Measurements from ENCODE around the gene SDF4.

SDF4 gene

GRCh38 chr1:1243266-1243660 is 11.5 kb upstream of the SDF4 start:
- no peak overlapping the region for H3K23ac ChIP-seq (ENCODE audit: low read depth, low read length, poor library complexity)
- H2BK5ac ChIP-seq (ENCODE audit: low read length) = peak overlapping the region; percentile 66
- no peak overlapping the region for H3K4me3 ChIP-seq (ENCODE audit: low read length in 2 of 2)
- peaks cover 2% of the 10 kb centered on the region for H3K79me1 ChIP-seq (ENCODE audit: low read depth, low read length)
- peaks cover 0 to 21% (median 21%) of the 10 kb centered on the region in 3 experiments for H3K27me3 ChIP-seq (ENCODE audit: control insufficient read depth in 3 of 3, insufficient read depth in 3 of 3, low read depth in 1 of 3, low read length in 3 of 3)
- H3K27ac ChIP-seq (replicated peaks; ENCODE audit: low read length) = no peak overlapping the region
- no peak overlapping the region for H3K14ac ChIP-seq (ENCODE audit: low read length)
- H3K18ac ChIP-seq (ENCODE audit: low read length) = peak overlapping the region; percentile 57
- H2BK12ac ChIP-seq (ENCODE audit: low read length) = peak overlapping the region; percentile 10
- no peaks in the 10 kb centered on the region for H3K36me3 ChIP-seq (replicated peaks in 1 of 2; ENCODE audit: control insufficient read depth in 2 of 2, insufficient read depth in 2 of 2, low read length in 2 of 2)
- H3K4me1 ChIP-seq (ENCODE audit: control insufficient read depth in 2 of 2, insufficient read depth in 1 of 2, low read depth in 1 of 2, low read length in 2 of 2) = peaks cover 10 to 23% of the 10 kb centered on the region in 2 donors
- no peak overlapping the region for H4K91ac ChIP-seq (ENCODE audit: low read depth, low read length, poor library complexity)
- DNase-seq (ENCODE audit: low spot score) = no peak
- no peak overlapping the region for H2BK120ac ChIP-seq (ENCODE audit: low read depth, low read length)
- no CpG with 5 or more reads among the region's 23 CpGs for WGBS, 2 donors (ENCODE audit: extremely low coverage in 2 of 2, insufficient read length in 2 of 2, insufficient replicate concordance in 1 of 2)
- H4K8ac ChIP-seq (ENCODE audit: low read depth, low read length) = no peak overlapping the region
- H3K4me2 ChIP-seq (ENCODE audit: insufficient read depth, low read length, poor library complexity, severe bottlenecking) = no peak overlapping the region
- H3K9me3 ChIP-seq (replicated peaks in 1 of 2; ENCODE audit: control insufficient read depth in 2 of 2, insufficient read depth in 1 of 2, low read depth in 1 of 2, low read length in 2 of 2) = no peaks in the 10 kb centered on the region
- H3K9ac ChIP-seq (ENCODE audit: low read depth, low read length, poor library complexity) = no peak overlapping the region
- no peak overlapping the region for H3K4ac ChIP-seq (ENCODE audit: low read length)
- no peak overlapping the region for H2AK5ac ChIP-seq (ENCODE audit: low read depth, low read length)
- H2BK15ac ChIP-seq (ENCODE audit: low read length) = no peak overlapping the region
- no peak overlapping the region for H2AFZ ChIP-seq (ENCODE audit: low read length)

GRCh38 chr1:1242461-1243265 is 10.9 kb upstream of the SDF4 start:
- Histone ChIP-seq H3K4me2 (ENCODE audit: insufficient read depth, low read length, poor library complexity, severe bottlenecking) (no peak overlapping the region), H3K9me3 (replicated peaks in 1 of 2; ENCODE audit: control insufficient read depth in 2 of 2, insufficient read depth in 1 of 2, low read depth in 1 of 2, low read length in 2 of 2) (no peaks in the 10 kb centered on the region), H3K4me1 (ENCODE audit: control insufficient read depth in 2 of 2, insufficient read depth in 1 of 2, low read depth in 1 of 2, low read length in 2 of 2) (peaks cover 13 to 28% of the 10 kb centered on the region in 2 donors), H2BK12ac (ENCODE audit: low read length) (no peak overlapping the region), H2BK15ac (ENCODE audit: low read length) (no peak overlapping the region), H4K91ac (ENCODE audit: low read depth, low read length, poor library complexity) (no peak overlapping the region), H2AK5ac (ENCODE audit: low read depth, low read length) (no peak overlapping the region), H4K8ac (ENCODE audit: low read depth, low read length) (no peak overlapping the region), H3K4me3 (ENCODE audit: low read length in 2 of 2) (no peak overlapping the region), H3K79me1 (ENCODE audit: low read depth, low read length) (peaks cover 2% of the 10 kb centered on the region), H3K4ac (ENCODE audit: low read length) (no peak overlapping the region), H3K18ac (ENCODE audit: low read length) (no peak overlapping the region), H3K27ac (replicated peaks; ENCODE audit: low read length) (no peak overlapping the region), H3K23ac (ENCODE audit: low read depth, low read length, poor library complexity) (no peak overlapping the region), H3K9ac (ENCODE audit: low read depth, low read length, poor library complexity) (no peak overlapping the region), H2AFZ (ENCODE audit: low read length) (no peak overlapping the region), H3K14ac (ENCODE audit: low read length) (peak overlapping the region; percentile 47), H3K27me3 (ENCODE audit: control insufficient read depth in 3 of 3, insufficient read depth in 3 of 3, low read depth in 1 of 3, low read length in 3 of 3) (peaks cover 0 to 18% (median 18%) of the 10 kb centered on the region in 3 experiments), H2BK120ac (ENCODE audit: low read depth, low read length) (no peak overlapping the region), H3K36me3 (replicated peaks in 1 of 2; ENCODE audit: control insufficient read depth in 2 of 2, insufficient read depth in 2 of 2, low read length in 2 of 2) (no peaks in the 10 kb centered on the region), H2BK5ac (ENCODE audit: low read length) (no peak overlapping the region)
- no CpG with 5 or more reads among the region's 41 CpGs for WGBS, 2 donors (ENCODE audit: extremely low coverage in 2 of 2, insufficient read length in 2 of 2, insufficient replicate concordance in 1 of 2)
- no peak for DNase-seq (ENCODE audit: low spot score)

- Histone ChIP-seq H2BK120ac (ENCODE audit: low read depth, low read length) (no peak overlapping the region), H3K18ac (ENCODE audit: low read length) (no peak overlapping the region), H3K79me1 (ENCODE audit: low read depth, low read length) (peaks cover 2% of the 10 kb centered on the region), H4K91ac (ENCODE audit: low read depth, low read length, poor library complexity) (no peak overlapping the region), H2AFZ (ENCODE audit: low read length) (no peak overlapping the region), H3K27me3 (ENCODE audit: control insufficient read depth in 3 of 3, insufficient read depth in 3 of 3, low read depth in 1 of 3, low read length in 3 of 3) (peaks cover 0 to 10% (median 9%) of the 10 kb centered on the region in 3 experiments), H3K4ac (ENCODE audit: low read length) (no peak overlapping the region), H4K8ac (ENCODE audit: low read depth, low read length) (no peak overlapping the region), H3K4me1 (ENCODE audit: control insufficient read depth in 2 of 2, insufficient read depth in 1 of 2, low read depth in 1 of 2, low read length in 2 of 2) (peaks cover 13 to 38% of the 10 kb centered on the region in 2 donors), H3K4me2 (ENCODE audit: insufficient read depth, low read length, poor library complexity, severe bottlenecking) (no peak overlapping the region), H2BK5ac (ENCODE audit: low read length) (no peak overlapping the region), H3K9ac (ENCODE audit: low read depth, low read length, poor library complexity) (peak overlapping the region; percentile 21), H3K14ac (ENCODE audit: low read length) (no peak overlapping the region), H3K23ac (ENCODE audit: low read depth, low read length, poor library complexity) (no peak overlapping the region), H3K9me3 (replicated peaks in 1 of 2; ENCODE audit: control insufficient read depth in 2 of 2, insufficient read depth in 1 of 2, low read depth in 1 of 2, low read length in 2 of 2) (no peaks in the 10 kb centered on the region), H2BK15ac (ENCODE audit: low read length) (no peak overlapping the region), H2AK5ac (ENCODE audit: low read depth, low read length) (no peak overlapping the region), H2BK12ac (ENCODE audit: low read length) (no peak overlapping the region), H3K36me3 (replicated peaks in 1 of 2; ENCODE audit: control insufficient read depth in 2 of 2, insufficient read depth in 2 of 2, low read length in 2 of 2) (no peaks in the 10 kb centered on the region), H3K27ac (replicated peaks; ENCODE audit: low read length) (no peak overlapping the region), H3K4me3 (ENCODE audit: low read length in 2 of 2) (no peak overlapping the region)
- DNase-seq (ENCODE audit: low spot score) = no peak
- WGBS, 2 donors (ENCODE audit: extremely low coverage in 2 of 2, insufficient read length in 2 of 2, insufficient replicate concordance in 1 of 2) = no CpG with 5 or more reads among the region's 26 CpGs
Measured at GRCh38 chr1:1241588-1242219, 9.9 kb upstream of the SDF4 start.

Data from neuronal stem cell (in vitro differentiated cells).